GM21717 (cell line): ENCODE measurements around the gene CADM1.

ENCODE experiments used
- ATAC-seq: cut with Tn5 transposase; IDR thresholded peaks from one replicate; pipeline ENCODE4 v1.9.1; 2021; ENCODE audit warnings: mild to moderate bottlenecking, moderate library complexity; ENCODE audit not compliant: unreplicated experiment

Gene CADM1

DNA sequence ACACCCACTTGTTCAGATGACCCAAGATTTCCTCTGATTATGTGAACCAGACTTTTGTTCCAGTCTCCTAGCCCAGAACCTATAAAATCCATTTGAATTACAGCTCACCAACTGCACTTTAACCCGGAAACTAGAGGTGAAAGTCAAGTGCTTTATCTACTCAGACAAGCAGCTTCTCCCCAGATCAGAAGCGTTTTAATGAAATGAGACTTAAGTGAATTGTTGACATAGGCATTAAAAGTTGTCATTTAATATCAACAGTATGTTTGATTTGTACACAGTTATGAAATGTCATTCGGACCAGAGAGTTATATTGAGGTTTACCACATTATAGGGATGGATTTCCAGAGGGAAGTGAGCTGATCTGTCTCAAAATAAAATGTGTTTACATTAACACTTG, 52.0 kb downstream of the CADM1 start:
- ATAC-seq: no peak

DNA sequence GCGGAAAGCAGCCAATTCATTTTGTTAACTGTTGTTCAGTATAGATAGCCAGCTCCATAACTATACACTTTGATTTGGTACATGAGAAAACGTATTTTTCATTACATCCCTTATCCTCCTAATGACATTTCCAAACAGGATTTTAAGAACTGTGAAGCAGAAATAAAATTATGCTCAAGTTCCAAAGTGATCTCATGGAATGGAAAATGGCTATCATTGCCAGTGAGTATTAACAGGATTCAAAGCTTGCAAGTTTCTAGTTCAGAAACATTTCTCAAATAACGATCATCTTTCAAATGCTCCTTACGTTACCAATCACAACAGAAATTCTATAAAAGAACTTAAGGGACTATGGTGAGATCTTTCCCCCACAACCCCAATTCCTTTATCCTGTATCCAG, 53.7 kb downstream of the CADM1 start:
- no peak for ATAC-seq

DNA sequence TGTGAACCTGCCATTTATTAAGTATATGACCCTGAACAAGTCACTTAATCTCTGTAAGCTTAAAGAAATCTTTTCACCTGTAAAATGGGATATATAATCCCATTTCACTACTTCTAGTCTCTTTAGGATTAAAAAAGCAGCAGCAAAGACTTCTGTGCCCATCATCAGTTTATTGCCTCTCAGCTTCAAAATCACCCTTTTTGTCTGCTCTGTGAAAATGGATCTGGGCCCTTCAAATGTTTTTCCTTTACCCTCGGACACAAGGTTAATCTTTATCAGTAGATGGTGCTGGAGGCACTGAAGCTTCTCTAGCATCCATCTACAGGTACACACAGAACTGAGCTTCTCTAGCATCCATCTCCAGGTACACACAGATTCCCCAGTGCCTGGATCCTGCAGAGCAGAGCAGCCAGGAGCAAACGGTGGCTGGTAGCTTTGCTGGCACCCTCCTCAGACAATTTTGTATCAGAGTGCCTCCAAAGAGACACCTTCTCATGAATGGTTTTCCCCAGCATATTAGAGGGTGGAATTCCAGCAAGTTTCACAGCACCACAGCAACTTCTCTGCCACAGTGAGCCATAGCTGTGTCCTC, 56.8 kb downstream of the CADM1 start:
- no peak for ATAC-seq

DNA sequence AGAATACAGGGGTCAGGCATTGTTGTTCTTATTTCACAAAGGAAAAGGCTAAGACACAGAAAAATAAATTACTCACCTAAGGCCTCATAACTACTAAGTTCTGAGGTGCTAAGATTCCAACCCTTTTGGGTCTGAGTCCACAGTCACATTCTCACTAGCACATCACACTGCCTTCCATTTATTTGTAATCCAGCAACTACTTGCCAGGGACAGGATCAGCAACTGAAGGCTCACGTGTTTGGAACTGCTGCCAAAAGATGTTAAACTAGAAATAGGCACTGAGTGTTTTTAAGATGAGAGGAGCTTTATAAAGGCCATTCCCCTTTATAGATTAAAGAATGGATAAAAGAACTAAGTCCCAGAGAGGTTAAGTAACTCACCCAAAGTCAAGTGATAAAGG, 58.0 kb downstream of the CADM1 start:
- no peak for ATAC-seq

DNA sequence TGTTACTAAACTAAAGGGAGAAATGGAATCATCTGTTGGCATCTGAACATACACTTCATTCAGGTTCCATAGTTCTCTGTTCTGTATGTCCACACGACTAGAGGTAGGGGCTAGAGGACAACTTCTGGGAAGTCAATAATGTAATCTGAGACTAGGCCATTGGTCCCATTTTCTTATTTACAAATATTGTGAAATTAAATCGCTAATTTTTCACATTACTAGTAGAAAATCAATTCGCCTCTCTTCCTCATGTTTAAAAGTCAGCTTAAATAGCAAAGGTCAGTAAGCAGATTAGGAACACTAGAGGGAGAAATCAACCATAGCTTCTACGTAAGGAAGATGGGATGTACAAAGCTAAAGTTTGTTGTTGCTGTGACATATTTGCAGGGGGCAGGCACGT, 59.7 kb downstream of the CADM1 start:
- ATAC-seq: no peak

DNA sequence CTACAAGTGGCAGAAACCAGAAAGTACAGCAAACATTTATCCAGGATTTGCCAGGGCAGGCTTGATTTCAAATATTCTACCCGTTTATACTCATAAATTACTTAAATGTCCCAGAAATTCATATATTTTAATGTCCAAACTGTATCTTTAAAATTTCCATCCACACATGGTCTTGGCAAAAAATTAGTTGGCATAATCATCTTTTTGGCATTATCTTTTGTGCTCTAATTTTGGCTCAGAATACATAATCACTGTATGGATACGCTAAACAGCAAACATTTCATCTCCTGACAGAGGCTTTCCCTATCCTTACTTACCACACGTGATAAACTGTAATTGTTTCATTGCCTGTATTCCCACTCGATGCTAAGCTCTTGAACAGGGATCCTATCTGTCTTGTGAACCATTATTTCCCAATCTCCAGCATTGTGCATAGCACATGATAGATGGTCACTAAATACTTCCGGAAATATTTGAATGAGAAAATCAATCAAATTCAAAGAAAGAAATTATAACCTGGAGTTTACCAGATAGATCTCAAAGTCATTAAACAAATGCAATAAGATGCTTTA, 64.2 kb downstream of the CADM1 start:
- no peak for ATAC-seq

DNA sequence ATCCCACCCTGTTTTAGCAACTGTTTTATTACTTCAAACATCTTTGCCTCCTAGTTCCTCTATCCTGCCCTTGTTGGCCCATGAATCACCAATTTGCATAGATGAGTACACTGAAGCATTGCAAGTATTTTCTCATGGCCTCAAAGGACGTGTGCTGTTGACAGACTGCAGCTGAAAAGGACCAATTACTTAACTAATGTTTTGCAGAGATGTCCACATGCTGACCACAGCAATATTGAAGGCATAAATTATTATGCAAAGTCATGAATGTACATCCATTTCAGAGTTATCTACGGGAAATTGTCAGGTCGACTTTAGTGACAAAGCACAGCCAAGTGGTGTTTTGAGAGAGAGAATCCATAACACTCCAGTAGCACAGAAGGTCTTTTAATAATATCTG, 64.8 kb downstream of the CADM1 start:
- ATAC-seq: no peak

DNA sequence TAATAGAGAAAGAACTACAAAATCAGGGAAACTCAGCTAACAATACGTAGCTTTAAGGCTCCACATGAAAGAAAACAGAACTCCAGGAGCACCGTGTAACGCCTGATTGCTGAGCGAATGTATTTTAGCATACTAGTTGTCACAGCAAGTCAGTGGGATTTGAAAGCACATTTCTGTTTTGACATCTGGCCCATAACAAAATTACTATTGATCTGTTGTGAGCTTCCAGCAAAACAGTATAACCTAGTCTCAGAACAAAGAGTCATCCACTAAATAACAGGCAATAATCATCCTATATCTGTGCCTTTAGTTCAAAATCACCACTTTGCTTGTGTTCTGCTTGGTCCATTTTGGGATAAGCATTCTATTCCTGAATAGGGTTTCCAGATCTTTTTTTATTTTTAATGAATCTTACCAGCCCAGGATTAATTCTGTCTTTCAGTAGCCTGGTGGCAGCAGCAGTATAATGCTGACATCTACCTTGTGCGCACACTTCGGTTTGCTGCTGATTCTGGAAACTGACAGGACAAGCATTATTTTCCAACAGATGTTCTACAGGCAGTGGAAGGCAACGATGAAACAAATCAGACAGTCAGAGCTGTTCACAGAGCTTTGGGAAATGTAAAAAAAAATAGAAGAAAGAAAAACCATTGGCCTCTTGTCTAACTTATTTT, 66.2 kb downstream of the CADM1 start:
- no peak for ATAC-seq

DNA sequence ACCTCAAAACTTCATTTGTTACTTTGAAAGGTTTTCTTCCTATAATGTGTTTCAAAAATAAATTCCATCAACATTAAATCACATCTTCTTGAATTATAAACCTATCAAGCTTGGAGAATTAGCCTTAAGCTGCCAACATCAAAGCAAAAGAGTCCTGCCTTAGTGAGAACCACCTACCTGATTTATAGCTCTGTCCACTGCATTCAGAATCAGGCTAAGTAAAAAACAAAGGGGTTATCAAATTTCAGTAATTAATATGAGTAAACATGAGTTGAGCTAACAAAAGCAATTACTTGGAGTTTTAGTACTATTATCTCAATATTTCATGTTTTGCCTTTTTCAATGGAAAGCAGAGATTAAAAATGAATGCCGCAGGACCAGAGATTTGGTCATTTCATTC, 73.9 kb downstream of the CADM1 start:
- ATAC-seq: no peak

DNA sequence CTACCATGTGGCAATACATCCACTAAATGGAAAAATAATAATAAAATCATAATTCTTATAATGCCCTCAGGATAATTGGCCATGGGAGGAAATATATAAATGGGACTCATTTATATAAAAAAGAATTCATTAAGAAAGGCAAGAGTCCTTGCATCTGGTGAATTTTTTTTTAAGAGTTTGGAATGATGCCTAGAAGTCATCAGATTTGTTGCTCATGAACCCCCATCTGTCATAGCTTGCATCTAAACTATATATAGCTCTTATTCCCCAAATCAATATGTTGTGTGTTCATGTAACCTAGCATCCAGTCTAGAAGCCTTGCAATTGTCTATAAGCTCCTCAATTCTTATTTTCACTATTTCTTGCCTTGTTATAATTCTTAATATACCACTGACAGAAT, 75.9 kb downstream of the CADM1 start:
- ATAC-seq: no peak

DNA sequence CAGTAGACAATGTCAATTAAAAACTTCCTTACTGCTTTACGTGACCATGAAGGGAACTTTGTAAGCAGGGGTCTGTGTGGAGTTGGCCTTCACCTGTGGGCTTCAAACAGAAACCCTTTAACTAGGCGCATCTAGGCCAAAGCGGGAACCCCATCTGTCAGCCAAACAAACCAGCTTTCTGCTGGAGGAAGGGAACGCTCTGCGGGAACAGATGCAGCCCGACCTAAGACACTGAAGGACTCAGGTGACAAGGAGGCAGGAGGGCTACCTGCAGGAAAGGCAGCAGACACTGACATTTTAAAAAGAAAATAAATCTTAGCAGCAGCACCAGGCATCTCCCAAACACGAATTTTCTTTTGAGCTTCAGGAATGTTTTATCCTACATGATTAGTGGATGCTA, 78.4 kb downstream of the CADM1 start:
- no peak for ATAC-seq

DNA sequence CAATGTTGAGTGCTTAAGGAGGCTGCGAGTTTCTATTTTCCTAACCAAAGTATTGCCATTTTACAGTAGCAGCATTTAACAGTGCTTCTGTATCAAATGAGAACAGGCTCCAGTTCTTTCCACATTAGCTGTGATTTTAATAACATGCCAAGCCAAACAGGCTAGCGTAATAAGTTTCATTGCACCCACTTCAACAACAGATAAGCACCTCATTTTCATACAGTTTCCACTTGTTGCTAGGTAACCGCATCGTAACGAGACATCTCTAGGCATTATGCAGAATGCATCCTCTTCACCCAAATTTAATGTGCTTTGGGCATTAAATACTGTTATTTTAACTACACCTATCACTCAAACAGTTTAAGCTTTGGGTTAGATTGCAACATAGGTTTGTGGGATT, 79.0 kb downstream of the CADM1 start:
- ATAC-seq: no peak

DNA sequence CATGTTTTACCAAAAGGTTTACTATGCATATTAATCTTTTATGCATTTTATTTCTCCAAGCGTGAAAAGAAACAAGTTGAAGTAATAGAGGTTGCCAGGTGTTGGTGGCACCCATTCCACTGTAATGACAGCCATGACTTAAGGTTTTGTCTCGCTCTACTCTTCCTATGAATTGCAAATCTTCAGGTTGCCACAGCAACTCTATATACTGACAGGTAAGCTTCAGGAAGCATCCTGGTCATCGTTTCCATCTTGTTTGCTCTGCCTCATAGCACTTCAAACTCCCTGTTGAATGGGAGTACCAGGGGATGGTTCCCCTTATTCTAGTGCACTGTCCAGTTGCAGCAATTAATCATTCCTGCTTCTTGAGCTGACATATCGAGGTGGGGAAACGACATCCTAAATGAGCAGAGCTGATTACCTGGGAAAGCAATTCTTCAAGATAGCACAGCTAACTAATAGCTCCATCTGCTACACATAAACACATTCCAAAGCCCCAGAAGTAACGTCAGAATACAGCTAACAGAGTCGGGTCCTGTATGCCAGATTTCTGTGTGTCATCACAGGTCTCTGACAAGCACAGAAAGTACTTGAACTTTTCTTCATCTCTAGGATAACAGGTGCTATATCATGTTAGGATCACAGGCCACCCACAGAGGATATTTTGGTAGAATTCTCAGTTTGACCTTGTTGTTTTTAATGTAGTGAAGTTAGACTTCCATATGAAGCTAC, 80.3 kb downstream of the CADM1 start:
- ATAC-seq: no peak

DNA sequence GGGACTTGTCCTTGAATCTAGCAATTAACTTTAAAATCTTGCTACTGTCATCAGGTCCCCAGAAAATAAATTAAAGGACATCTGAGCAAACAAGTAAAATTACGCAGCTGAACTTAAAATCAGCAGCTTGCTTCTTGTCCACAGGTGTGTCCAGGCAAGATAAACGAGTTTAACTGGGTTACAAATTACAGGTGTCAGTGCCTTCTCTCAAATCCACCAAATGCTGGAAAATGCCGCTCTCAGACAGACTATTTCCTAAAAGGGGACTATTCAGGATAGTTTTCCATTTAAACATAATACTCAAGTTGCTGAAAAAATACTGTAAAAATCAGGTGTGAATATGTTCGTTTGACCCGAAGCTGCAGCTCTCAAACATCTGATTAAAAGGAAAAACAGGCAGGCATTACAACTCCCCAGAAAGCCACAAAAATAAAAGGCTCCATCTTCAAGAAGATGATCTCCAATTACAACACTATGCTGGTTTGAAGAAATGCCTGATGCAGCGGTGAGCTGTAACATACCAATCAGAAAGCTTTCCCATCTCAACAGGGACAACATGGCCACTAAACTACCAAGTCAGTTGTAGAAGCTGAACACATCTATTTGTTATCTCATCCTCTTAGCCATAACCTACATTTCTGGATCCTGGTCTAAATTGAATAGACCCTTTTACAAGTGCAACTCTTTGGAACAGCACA, 82.1 kb downstream of the CADM1 start:
- ATAC-seq: no peak

DNA sequence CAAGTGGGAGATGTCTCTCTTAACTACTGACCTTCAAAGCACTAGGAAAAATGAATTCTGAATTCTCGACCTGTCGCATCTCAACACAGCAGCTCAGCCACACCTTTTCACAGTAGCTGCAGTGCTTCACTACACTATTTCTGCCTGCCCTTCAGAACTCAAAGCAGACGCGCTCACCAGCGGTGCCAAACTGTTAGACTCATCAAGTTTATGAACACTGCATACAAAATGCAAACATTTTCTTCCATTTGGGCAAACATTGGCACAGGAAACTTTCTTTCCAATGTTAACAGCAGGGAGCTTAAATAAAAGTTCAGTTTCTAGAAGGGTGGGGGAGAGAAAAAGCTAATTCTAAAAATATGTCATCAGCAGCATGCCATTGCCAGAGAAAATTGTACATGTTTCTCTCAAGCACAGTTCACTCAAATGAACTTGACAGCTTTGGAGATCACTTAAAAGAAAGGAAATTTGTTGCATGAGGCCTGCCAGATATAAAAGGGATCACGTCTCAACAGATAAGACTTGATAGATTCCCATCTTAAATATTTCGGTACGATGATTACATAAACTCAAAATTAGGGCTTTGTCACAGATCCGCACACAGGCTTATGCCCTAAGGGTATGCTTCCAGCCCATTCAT, 82.7 kb downstream of the CADM1 start:
- no peak for ATAC-seq

DNA sequence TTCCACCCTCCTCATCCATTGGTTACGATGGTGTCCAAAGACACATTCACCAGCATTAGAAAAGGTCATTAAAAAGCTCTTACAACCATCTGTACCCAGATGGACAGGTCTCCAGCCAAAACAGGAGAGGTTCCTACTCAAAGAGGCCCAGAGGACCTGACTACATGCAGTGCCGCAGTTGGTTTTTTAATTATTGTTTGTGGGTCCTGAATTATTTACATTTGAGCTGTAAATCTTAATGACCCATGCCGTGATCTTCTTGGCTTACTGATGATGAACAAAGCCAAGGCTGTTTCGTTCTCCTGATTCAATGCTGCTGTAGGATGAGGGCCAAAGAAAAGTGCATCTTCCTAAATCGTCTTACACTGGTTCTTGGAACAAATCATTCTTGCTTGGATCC, 83.7 kb downstream of the CADM1 start:
- ATAC-seq: no peak

DNA sequence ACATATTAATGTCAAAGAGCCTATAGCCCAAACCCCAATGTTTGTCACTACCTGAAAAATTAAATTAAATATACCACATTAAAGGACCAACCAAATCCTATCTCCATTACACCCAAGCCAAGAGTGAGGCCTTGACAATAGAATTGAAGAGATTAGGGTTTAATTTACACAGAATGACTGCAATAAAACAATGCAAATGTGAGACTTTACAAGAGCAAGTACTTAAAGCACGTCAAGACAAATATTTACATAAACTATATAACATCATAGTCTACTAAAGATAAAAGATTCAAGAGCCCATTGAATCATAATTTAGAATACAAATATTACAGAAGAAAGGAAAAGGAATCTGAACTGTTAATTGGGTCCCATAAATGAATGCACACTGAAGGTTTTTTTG, 85.6 kb downstream of the CADM1 start:
- no peak for ATAC-seq

DNA sequence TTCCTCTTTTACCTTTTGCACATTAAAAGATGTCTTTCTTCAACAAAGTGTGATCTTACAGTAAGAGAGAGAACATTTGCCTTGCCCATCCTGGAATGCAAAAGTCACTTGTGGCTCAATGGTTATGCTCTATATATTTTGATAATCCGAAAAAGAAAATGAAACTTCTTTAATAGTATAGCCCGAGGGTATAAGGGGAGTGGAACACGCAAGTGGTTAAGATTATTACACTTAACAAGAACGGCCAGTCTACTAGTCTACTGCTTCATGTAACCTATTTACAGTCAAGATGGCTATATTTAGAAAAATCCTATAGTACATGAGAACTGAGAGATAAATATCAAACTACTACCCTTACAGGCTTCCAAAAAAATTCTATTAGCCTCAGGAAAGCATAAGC, 86.1 kb downstream of the CADM1 start:
- no peak for ATAC-seq

DNA sequence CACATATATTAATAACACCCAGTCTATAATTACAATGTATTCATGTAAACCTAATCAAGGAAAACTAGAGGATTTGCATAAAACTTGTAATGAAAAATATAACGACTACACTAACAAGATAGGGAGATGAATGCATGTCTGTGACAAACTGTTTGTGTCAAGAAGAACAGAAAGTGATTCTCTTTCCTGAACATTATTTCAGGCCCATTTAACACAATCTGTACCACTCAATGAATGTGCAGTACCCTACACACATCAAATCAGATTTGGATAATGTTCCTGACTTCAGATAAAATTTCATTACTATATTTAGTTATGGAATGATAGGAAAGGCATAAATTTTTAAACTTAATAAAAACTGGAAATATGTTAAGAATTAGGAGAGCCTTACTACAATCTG, 93.1 kb downstream of the CADM1 start:
- ATAC-seq: no peak

DNA sequence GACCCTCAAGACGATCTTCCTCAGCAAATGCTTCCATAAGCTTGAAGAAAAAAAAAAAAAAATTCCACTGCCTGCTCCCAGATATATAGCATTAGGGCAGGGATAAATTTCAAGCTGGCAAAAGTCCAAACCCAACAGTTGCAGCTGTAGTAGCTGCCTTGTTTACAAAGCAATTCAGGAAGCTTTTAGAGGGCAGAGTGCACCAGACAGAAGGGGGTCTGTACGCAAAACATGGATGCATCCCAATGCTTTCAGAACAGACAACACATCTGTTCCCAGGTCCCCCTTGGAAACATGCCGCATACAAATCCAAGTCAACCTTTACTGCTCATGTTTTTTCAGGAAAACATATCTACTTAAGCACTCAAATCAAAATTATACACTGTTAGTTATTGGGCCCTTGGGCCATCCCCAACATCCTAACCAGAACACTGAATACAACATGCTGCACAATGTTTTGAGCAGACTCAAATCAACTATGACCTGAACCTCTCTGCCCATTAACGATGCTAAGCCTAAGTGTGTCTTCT, 94.5 kb downstream of the CADM1 start:
- no peak for ATAC-seq
